Lower leg skin (tissue), 4 donors: ENCODE data around the gene CHST4. TPM values are rescaled to one million over a fixed set of nuclear protein-coding genes. Genes with fewer than 3 reads are reported as not detected.

Source experiments
- DNase-seq, 2 donors: peaks; one replicate each; pipeline ENCODE4 v3.0.0-alpha.2; 2019; ENCODE audit warnings: low spot score in 2 of 2
- H3K4me3 ChIP-seq: fragments of 200-600 bp; sonication (generic); 2 replicates; pipeline ENCODE4 v1.5.1; 2017; ENCODE audit warnings: mild to moderate bottlenecking, low read depth; ENCODE audit not compliant: poor library complexity, severe bottlenecking
- POLR2A ChIP-seq, 2 donors: fragments of 450-650 bp; IDR thresholded peaks; one replicate each; pipeline ENCODE4 v1.6.1; 2016 to 2017; ENCODE audit warnings: antibody characterized with exemption in 2 of 2, mild to moderate bottlenecking in 1 of 2, moderate library complexity in 1 of 2
- WGBS, 2 donors: methylation state at CpG; one replicate each; pipeline ENCODE4 v1.1.5; 2018; 5-methylcytosine and 5-hydroxymethylcytosine counted together
- intact Hi-C: fragments of 100-400 bp; cut with DNase I; formaldehyde crosslinking; loops from one replicate; pipeline ENCODE4 v1.15.0; 2023; ENCODE audit warnings: low total_unique reads
- total RNA-seq, 4 donors: library from RNA; depleted of rRNA; stranded (reverse); fragments of >200 nt; gene quantifications; one replicate each; pipeline ENCODE4 v1.1.0, GENCODE V29; 2016
- TF ChIP-seq, protein P1 (sequence below), 3 donors: fragments of 450-650 bp; IDR thresholded peaks; one replicate each; pipeline ENCODE4 v1.5.1; 2016; ENCODE audit warnings: antibody characterized with exemption in 3 of 3, mild to moderate bottlenecking in 3 of 3, moderate library complexity in 2 of 3

CHST4 gene
- total RNA-seq, 4 donors from 2014 or later: not detected

DNA sequence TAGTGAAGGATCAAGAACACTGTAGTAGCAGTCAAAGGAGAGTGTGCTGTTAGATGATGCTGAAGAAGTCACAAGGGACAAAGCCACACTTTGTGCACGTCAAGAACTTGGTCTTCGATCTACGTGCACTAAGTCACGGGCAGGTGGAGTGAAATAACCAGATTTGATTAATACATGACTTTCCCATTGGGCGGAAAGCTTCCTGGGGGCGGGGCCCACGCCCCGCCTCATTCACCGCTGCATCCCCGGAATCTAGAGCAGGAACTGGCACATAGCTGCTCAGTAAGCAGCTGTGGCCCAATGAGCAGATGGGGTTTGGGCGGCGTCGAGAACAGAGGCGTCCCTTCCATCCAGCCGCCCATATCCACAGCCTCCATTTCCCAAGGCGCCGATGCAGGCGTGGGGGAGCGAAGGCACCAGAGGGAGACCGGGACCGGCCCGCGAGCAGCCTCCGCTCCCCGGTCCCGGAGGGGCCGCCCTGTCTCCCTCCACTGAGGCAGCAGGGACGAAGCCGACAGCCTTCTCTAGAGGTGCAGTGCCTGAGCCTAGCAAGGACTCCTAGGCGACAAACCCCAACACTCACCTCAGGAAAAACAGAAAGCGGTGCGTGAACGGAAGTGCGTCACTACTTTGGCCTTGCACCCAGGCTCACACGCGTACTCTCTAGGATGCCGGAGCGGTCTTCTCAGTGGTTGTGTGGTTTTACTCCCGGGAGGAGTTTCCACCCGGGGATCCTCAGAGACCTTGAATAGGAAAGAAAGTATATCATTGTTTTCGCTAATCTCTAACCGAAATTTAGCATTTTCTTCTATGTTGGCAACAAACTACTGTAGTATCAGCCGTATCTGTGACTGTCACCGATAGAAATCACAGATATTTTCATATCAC lies 42.0 kb upstream of the CHST4 start:
- 0% methylated on average over 43 to 44 of the region's 44 CpGs for WGBS, 2 donors
- H3K4me3 ChIP-seq: peak overlapping the region; percentile 95
- TF ChIP-seq POLR2A (IDR thresholded peaks at IDR 0.05): no peak
- TF ChIP-seq, protein P1, sequence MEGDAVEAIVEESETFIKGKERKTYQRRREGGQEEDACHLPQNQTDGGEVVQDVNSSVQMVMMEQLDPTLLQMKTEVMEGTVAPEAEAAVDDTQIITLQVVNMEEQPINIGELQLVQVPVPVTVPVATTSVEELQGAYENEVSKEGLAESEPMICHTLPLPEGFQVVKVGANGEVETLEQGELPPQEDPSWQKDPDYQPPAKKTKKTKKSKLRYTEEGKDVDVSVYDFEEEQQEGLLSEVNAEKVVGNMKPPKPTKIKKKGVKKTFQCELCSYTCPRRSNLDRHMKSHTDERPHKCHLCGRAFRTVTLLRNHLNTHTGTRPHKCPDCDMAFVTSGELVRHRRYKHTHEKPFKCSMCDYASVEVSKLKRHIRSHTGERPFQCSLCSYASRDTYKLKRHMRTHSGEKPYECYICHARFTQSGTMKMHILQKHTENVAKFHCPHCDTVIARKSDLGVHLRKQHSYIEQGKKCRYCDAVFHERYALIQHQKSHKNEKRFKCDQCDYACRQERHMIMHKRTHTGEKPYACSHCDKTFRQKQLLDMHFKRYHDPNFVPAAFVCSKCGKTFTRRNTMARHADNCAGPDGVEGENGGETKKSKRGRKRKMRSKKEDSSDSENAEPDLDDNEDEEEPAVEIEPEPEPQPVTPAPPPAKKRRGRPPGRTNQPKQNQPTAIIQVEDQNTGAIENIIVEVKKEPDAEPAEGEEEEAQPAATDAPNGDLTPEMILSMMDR (IDR thresholded peaks at IDR 0.05): no peak
- peak; percentile 88 to 96 for DNase-seq
- intact Hi-C loops: no loop called here

DNA sequence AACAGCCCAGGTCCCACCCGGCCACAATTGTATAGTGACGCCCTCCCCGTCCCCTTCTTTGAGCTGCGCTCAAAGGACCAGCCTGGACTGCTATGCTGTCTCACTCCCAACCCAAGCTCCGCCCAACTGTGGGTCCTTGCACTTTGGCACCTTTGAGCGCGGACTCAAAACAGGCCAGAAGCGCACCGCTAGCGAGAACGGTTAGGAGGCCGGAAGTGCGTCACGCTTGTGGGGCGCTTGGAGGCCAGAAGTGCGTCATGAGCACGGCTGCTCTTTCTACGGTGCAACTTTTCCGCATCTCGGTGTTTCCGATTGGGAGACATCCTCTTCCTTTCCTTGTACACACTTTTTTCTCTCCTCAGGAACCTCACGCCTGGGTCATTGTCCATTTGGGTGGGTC lies 37.1 kb upstream of the CHST4 start, which contains the start of gene ZNF19:
TSS of gene ZNF19 (minus strand) at position 203 of the 400 bp plus-strand sequence. CDS start 7,210 bp downstream, outside the sequence.
- TF ChIP-seq POLR2A (IDR thresholded peaks at IDR 0.05): no peak
- TF ChIP-seq, protein P1 (IDR thresholded peaks at IDR 0.05): no peak
- 85 to 90% methylated on average over 22 of the region's 22 CpGs for WGBS, 2 donors
- no peak for DNase-seq
- H3K4me3 ChIP-seq: no peak within 1 kb of the TSS
- intact Hi-C loops: no loop called here

DNA sequence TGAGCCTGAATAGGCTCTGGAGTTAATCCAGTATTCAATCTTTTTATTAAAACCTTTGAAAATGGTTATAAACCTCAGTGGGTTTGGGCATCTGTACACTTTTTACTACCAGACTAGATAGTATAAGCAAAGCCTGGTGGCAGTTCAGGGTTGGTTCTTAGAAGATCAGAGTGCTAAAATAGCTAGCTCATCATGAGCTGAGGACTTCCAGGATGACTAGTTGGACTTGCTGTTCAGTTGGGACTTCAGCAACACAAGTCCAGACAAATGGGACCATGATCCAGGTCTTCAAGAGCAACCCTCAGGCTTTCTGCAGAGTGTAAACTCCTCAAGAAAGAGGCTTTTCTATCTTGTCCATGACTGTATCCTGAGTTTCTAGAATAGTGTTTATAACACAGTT lies 35.9 kb upstream of the CHST4 start:
- TF ChIP-seq, protein P1 (IDR thresholded peaks at IDR 0.05): no peak
- no peak for TF ChIP-seq POLR2A (IDR thresholded peaks at IDR 0.05)
- no peak overlapping the region for H3K4me3 ChIP-seq
- no peak for DNase-seq
- intact Hi-C loops: no loop called here

DNA sequence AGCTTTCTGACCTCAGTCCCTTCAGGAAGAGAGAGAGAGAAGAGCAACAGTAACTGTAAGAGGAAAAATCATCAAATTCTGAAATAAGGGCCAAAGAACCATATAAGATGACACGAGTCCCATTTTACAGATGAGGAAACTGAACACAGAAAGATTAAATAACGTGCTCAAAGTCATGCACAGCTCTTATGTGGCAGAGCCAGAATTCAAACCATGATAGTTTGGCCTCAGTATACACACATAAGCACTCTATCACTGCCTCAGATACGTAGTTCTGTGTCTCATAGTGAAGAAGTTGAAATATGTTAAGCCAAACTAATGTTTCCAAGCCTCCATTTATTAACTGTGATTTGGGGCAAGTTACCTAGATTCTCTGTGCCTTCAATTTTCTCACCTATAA lies 35.2 kb upstream of the CHST4 start:
- WGBS, 2 donors: 55 to 63% methylated on average over 3 of the region's 3 CpGs
- TF ChIP-seq, protein P1 (IDR thresholded peaks at IDR 0.05): no peak
- no peak for TF ChIP-seq POLR2A (IDR thresholded peaks at IDR 0.05)
- no peak for DNase-seq
- intact Hi-C loops: no loop called here
- no peak overlapping the region for H3K4me3 ChIP-seq

DNA sequence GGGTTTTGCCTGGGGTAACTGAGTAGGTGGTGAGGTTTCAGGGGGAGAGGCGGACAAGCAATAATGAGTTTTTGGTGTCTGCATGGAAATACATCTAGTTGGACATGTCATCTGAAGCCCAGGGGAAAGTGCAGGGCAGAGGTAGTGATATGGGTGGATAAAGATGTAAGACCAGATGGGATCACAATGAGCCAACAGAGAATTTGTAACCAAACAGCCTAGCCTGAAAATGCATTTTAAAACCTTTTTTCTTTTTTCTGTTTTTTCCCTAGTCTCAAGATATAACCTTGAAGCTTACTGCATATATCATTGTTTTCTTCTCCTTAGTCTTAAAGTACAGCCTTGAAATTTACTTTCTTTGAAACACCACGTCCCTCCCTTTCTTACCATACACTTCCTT lies 33.4 kb upstream of the CHST4 start:
- intact Hi-C loops: no loop called here
- DNase-seq: no peak
- no peak overlapping the region for H3K4me3 ChIP-seq
- WGBS, 2 donors: 64 to 69% methylated on average over 2 of the region's 2 CpGs
- TF ChIP-seq POLR2A (IDR thresholded peaks at IDR 0.05): no peak
- TF ChIP-seq, protein P1 (IDR thresholded peaks at IDR 0.05): no peak
